ENCODE data around the gene COL11A1. TPM values are rescaled to one million over a fixed set of nuclear protein-coding genes. Genes with fewer than 3 reads are reported as not detected.

The COL11A1 gene
- total and polyA plus RNA-seq, 2 experiments from 2014 or later: 12.3 to 12.5 TPM

DNA sequence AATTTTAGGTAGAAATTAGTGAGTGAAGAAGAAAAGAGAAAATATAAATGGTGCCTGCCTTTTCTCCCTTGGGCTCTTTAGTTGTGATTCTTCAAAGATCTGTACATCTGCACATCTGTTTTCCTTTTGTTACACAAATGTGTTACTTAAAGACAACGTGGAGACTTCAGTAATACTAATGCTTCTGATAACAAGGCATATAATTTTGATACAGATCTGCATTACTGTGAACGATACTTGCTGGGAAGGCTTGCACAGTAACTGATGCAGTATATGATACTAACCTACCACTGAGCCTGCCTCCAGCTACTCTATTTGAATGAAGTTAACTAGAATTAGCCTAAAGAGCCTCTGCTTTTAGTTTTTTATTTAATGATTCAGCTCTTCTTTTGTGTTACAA is 244.6 kb downstream of the COL11A1 start (continued):
- TF ChIP-seq, protein P1, sequence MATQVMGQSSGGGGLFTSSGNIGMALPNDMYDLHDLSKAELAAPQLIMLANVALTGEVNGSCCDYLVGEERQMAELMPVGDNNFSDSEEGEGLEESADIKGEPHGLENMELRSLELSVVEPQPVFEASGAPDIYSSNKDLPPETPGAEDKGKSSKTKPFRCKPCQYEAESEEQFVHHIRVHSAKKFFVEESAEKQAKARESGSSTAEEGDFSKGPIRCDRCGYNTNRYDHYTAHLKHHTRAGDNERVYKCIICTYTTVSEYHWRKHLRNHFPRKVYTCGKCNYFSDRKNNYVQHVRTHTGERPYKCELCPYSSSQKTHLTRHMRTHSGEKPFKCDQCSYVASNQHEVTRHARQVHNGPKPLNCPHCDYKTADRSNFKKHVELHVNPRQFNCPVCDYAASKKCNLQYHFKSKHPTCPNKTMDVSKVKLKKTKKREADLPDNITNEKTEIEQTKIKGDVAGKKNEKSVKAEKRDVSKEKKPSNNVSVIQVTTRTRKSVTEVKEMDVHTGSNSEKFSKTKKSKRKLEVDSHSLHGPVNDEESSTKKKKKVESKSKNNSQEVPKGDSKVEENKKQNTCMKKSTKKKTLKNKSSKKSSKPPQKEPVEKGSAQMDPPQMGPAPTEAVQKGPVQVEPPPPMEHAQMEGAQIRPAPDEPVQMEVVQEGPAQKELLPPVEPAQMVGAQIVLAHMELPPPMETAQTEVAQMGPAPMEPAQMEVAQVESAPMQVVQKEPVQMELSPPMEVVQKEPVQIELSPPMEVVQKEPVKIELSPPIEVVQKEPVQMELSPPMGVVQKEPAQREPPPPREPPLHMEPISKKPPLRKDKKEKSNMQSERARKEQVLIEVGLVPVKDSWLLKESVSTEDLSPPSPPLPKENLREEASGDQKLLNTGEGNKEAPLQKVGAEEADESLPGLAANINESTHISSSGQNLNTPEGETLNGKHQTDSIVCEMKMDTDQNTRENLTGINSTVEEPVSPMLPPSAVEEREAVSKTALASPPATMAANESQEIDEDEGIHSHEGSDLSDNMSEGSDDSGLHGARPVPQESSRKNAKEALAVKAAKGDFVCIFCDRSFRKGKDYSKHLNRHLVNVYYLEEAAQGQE (IDR thresholded peaks at IDR 0.05; ENCODE audit: unreplicated experiment): no peak
- TF ChIP-seq CREB1 (CRISPR knock-in tag; IDR thresholded peaks at IDR 0.05; ENCODE audit: low read depth): no peak
- TF ChIP-seq JUNB (IDR thresholded peaks at IDR 0.05; ENCODE audit: unreplicated experiment): no peak
- TF ChIP-seq POLR2AphosphoS5 (IDR thresholded peaks at IDR 0.05; ENCODE audit: low read depth): no peak
- TF ChIP-seq EZH2 (IDR thresholded peaks at IDR 0.05; ENCODE audit: low read depth, unreplicated experiment): no peak
- TF ChIP-seq EZH2phosphoT487 (IDR thresholded peaks at IDR 0.05; ENCODE audit: unreplicated experiment): no peak
- no peak for TF ChIP-seq ETS1 (IDR thresholded peaks at IDR 0.05)

- no peak overlapping the region for H3K4me3 Mint-ChIP-seq
- Histone ChIP-seq H3K4me2 (no peak overlapping the region), H2AFZ (no peak overlapping the region), H3K4me1 (ENCODE audit: insufficient read depth) (peaks cover 8% of the 10 kb centered on the region; the same call in 1 of the 2 replicates), H3K27ac (ENCODE audit: low read depth) (no peak overlapping the region), H3K36me3 (ENCODE audit: insufficient read depth) (no peaks in the 10 kb centered on the region), H3K9me2 (ENCODE audit: insufficient read depth) (no peaks in the 10 kb centered on the region), H3K27me3 (ENCODE audit: insufficient read depth) (no peaks in the 10 kb centered on the region), H3F3A (replicated peaks; ENCODE audit: low read depth) (no peaks in the 10 kb centered on the region), H3K79me2 (replicated peaks; ENCODE audit: insufficient read depth) (no peaks in the 10 kb centered on the region), H3K4me3 (no peak overlapping the region), H4K20me1 (replicated peaks; ENCODE audit: insufficient read depth) (no peaks in the 10 kb centered on the region)
- H3K4me1 Mint-ChIP-seq: peaks cover 15% of the 10 kb centered on the region; the same call in 2 of the 3 replicates
- DNase-seq (ENCODE audit: low spot score) (no peak), ATAC-seq (no peak)
- H3K9me3 Mint-ChIP-seq: peaks cover 19% of the 10 kb centered on the region
- TF ChIP-seq ZNF114 (CRISPR knock-in tag; IDR thresholded peaks at IDR 0.05) (no peak), ETS1 (IDR thresholded peaks at IDR 0.05) (no peak), NANOG (IDR thresholded peaks at IDR 0.05; ENCODE audit: borderline replicate concordance) (no peak)
- TF ChIP-seq, protein P1 (IDR thresholded peaks at IDR 0.05; ENCODE audit: unreplicated experiment): no peak
- peaks cover 9% of the 10 kb centered on the region for H3K36me3 Mint-ChIP-seq (ENCODE audit: low read depth)
- H3K27me3 Mint-ChIP-seq (ENCODE audit: insufficient read depth, low read depth, poor library complexity): peaks cover 3% of the 10 kb centered on the region
- no peak overlapping the region for H3K27ac Mint-ChIP-seq
Observed at GRCh38 chr1:102861247-102861646, 247.1 kb downstream of the COL11A1 start.

Measured in GM23338 (cell line).